PC-9 (cell line): ENCODE results near the gene PPP2R2C. TPM values are rescaled to one million over a fixed set of nuclear protein-coding genes. Genes with fewer than 3 reads are reported as not detected.

Experiments used
- BruUV-seq: library from RNA; stranded (reverse); fragments of 400-500 nt; replicated peaks from 2 replicates; lab custom pipeline; 2021; lab: Mats Ljungman, UMichigan
- CTCF ChIA-PET: fragments of 300-600 bp; sonication (Branson Sonifier 250); formaldehyde crosslinking; loops from one replicate; lab custom pipeline; 2022; ENCODE audit warnings: antibody characterized with exemption; lab: Charles Lee
- POLR2A ChIA-PET: fragments of 300-600 bp; sonication (Branson Sonifier 250); formaldehyde crosslinking; loops from one replicate; lab custom pipeline; 2022; ENCODE audit warnings: antibody characterized with exemption; ENCODE audit not compliant: unreplicated experiment; lab: Charles Lee
- DNase-seq, 2 experiments: peaks; one replicate each; pipeline versions ENCODE4 v3.0.0 to v3.0.0-alpha.2; 2015 to 2022; ENCODE audit warnings: mixed read lengths in 1 of 2
- H2AFZ ChIP-seq: fragments of 200-600 bp; sonication (generic); 2 replicates; pipeline ENCODE4 v1.8.1; 2017; ENCODE audit warnings: antibody characterized with exemption
- H3F3A ChIP-seq: fragments of 200-600 bp; sonication (generic); 2 replicates; pipeline ENCODE4 v1.8.1; 2017; ENCODE audit warnings: antibody characterized with exemption, mild to moderate bottlenecking, low read depth; ENCODE audit not compliant: insufficient read depth
- H3K27ac ChIP-seq: fragments of 200-600 bp; sonication (generic); 2 replicates; pipeline ENCODE4 v1.6.1; 2016; ENCODE audit warnings: mixed run types
- H3K27me3 ChIP-seq: fragments of 200-600 bp; sonication (generic); 2 replicates; pipeline ENCODE4 v1.6.1; 2016; ENCODE audit warnings: low read depth, mixed run types; ENCODE audit not compliant: insufficient read depth
- H3K36me3 ChIP-seq: fragments of 200-600 bp; sonication (generic); 2 replicates; pipeline ENCODE4 v1.6.1; 2016; ENCODE audit warnings: low read depth, mixed run types
- H3K4me1 ChIP-seq: fragments of 200-600 bp; sonication (generic); replicated peaks from 2 replicates; pipeline ENCODE4 v1.6.1; 2016; ENCODE audit warnings: mixed run types; ENCODE audit not compliant: insufficient read depth
- H3K4me2 ChIP-seq: fragments of 200-600 bp; sonication (generic); 2 replicates; pipeline ENCODE4 v1.6.1; 2017; ENCODE audit warnings: mixed run types
- H3K4me3 ChIP-seq: fragments of 200-600 bp; sonication (generic); 2 replicates; pipeline ENCODE4 v1.6.1; 2016; ENCODE audit warnings: mixed run types
- H3K79me2 ChIP-seq: fragments of 200-600 bp; sonication (generic); 2 replicates; pipeline ENCODE4 v1.6.1; 2017; ENCODE audit warnings: low read depth, mixed run types
- H3K9me2 ChIP-seq: fragments of 200-600 bp; sonication (generic); 2 replicates; pipeline ENCODE4 v1.8.1; 2017; ENCODE audit warnings: mild to moderate bottlenecking; ENCODE audit not compliant: insufficient read depth
- H3K9me3 ChIP-seq: fragments of 200-600 bp; sonication (generic); 2 replicates; pipeline ENCODE4 v1.8.1; 2016; ENCODE audit warnings: low read depth; ENCODE audit not compliant: insufficient read depth
- H4K20me1 ChIP-seq: fragments of 200-600 bp; sonication (generic); 2 replicates; pipeline ENCODE4 v1.8.1; 2017; ENCODE audit not compliant: insufficient read depth
- EZH2 ChIP-seq: fragments of 200-600 bp; sonication (generic); IDR thresholded peaks from 2 replicates; pipeline ENCODE4 v1.8.0; 2017; ENCODE audit warnings: antibody characterized with exemption, low read depth
- intact Hi-C: fragments of 100-400 bp; cut with micrococcal nuclease; formaldehyde crosslinking; loops from one replicate; pipeline ENCODE4 v1.10.0; 2022; ENCODE audit not compliant: unreplicated experiment
- total RNA-seq: library from RNA; stranded (reverse); gene quantifications from 2 replicates; pipeline ENCODE4 v1.2.3, GENCODE V29; 2021
- TF ChIP-seq, protein P1 (sequence below): fragments of 200-600 bp; sonication (generic); conservative IDR thresholded peaks from 2 replicates; pipeline ENCODE4 v1.6.1; 2017; ENCODE audit warnings: mixed run types, antibody characterized with exemption, mild to moderate bottlenecking, moderate library complexity

PPP2R2C gene
- total RNA-seq, 1 experiment from 2014 or later: 40.9 TPM

DNA sequence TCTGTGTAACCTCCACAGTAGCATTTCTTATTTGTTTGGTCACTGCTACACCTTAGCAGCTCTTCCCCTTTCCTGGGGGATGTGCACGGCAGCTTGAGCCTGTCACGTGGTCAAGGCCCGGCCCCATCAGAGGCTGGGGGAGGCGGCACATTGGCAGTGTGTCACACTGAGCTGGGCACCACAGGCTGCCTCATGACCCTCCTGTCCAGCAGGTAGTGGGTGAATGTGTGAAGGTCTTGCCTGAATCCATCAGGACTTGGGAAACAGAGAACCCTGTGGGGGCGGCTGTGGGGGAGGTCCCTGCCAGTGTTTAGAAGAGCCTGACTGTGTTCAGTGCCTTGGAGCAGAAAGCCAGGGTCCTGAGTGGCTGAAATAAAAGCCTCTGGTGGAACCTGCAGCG is 169.5 kb downstream of the PPP2R2C start:
- no peak for DNase-seq
- BruUV-seq: no TSS peak
- H3K27ac ChIP-seq: no peak overlapping the region
- H3K4me1 ChIP-seq: no peaks in the 10 kb centered on the region
- no peak overlapping the region for H3K4me3 ChIP-seq
- intact Hi-C loops: no loop called here
- H3K9me2 ChIP-seq: no peaks in the 10 kb centered on the region
- H4K20me1 ChIP-seq: no peaks in the 10 kb centered on the region
- H3F3A ChIP-seq: no peaks in the 10 kb centered on the region
- H3K9me3 ChIP-seq: no peaks in the 10 kb centered on the region
- H3K4me2 ChIP-seq: no peak overlapping the region
- TF ChIP-seq EZH2: no peak
- TF ChIP-seq, protein P1, sequence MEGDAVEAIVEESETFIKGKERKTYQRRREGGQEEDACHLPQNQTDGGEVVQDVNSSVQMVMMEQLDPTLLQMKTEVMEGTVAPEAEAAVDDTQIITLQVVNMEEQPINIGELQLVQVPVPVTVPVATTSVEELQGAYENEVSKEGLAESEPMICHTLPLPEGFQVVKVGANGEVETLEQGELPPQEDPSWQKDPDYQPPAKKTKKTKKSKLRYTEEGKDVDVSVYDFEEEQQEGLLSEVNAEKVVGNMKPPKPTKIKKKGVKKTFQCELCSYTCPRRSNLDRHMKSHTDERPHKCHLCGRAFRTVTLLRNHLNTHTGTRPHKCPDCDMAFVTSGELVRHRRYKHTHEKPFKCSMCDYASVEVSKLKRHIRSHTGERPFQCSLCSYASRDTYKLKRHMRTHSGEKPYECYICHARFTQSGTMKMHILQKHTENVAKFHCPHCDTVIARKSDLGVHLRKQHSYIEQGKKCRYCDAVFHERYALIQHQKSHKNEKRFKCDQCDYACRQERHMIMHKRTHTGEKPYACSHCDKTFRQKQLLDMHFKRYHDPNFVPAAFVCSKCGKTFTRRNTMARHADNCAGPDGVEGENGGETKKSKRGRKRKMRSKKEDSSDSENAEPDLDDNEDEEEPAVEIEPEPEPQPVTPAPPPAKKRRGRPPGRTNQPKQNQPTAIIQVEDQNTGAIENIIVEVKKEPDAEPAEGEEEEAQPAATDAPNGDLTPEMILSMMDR: no peak
- no peak overlapping the region for H2AFZ ChIP-seq
- POLR2A ChIA-PET: no interaction called here
- no peaks in the 10 kb centered on the region for H3K27me3 ChIP-seq
- no peaks in the 10 kb centered on the region for H3K79me2 ChIP-seq
- H3K36me3 ChIP-seq: no peaks in the 10 kb centered on the region
- CTCF ChIA-PET: no interaction called here

DNA sequence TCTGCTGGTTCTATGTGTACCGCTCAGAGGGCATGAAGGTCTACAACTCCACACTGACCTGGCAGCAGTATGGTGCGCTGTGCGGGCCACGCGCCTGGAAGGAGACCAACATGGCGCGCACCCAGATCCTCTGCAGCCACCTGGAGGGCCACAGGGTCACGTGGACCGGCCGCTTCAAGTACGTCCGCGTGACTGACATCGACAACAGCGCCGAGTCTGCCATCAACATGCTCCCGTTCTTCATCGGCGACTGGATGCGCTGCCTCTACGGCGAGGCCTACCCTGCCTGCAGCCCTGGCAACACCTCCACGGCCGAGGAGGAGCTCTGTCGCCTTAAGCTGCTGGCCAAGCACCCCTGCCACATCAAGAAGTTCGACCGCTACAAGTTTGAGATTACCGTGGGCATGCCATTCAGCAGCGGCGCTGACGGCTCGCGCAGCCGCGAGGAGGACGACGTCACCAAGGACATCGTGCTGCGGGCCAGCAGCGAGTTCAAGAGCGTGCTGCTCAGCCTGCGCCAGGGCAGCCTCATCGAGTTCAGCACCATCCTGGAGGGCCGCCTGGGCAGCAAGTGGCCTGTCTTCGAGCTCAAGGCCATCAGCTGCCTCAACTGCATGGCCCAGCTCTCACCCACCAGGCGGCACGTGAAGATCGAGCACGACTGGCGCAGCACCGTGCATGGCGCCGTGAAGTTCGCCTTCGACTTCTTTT is 170.5 kb downstream of the PPP2R2C start:
- no peaks in the 10 kb centered on the region for H3K36me3 ChIP-seq
- H3K79me2 ChIP-seq: no peaks in the 10 kb centered on the region
- H3K9me2 ChIP-seq: no peaks in the 10 kb centered on the region
- BruUV-seq: no TSS peak
- DNase-seq: no peak
- no peaks in the 10 kb centered on the region for H3K27me3 ChIP-seq
- H4K20me1 ChIP-seq: no peaks in the 10 kb centered on the region
- H2AFZ ChIP-seq: no peak overlapping the region
- H3K4me2 ChIP-seq: no peak overlapping the region
- intact Hi-C loops: no loop called here
- POLR2A ChIA-PET: no interaction called here
- TF ChIP-seq EZH2: no peak
- no peaks in the 10 kb centered on the region for H3F3A ChIP-seq
- CTCF ChIA-PET: no interaction called here
- H3K27ac ChIP-seq: no peak overlapping the region
- H3K4me1 ChIP-seq: no peaks in the 10 kb centered on the region
- no peak overlapping the region for H3K4me3 ChIP-seq
- no peaks in the 10 kb centered on the region for H3K9me3 ChIP-seq

DNA sequence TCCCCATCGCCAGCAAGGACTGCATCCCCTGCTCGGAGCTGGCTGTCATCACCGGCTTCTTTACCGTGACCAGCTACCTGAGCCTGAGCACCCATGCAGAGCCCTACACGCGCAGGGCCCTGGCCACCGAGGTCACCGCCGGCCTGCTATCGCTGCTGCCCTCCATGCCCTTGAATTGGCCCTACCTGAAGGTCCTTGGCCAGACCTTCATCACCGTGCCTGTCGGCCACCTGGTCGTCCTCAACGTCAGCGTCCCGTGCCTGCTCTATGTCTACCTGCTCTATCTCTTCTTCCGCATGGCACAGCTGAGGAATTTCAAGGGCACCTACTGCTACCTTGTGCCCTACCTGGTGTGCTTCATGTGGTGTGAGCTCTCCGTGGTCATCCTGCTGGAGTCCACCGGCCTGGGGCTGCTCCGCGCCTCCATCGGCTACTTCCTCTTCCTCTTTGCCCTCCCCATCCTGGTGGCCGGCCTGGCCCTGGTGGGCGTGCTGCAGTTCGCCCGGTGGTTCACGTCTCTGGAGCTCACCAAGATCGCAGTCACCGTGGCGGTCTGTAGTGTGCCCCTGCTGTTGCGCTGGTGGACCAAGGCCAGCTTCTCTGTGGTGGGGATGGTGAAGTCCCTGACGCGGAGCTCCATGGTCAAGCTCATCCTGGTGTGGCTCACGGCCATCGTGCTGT is 171.2 kb downstream of the PPP2R2C start:
- Histone ChIP-seq H3K79me2 (no peaks in the 10 kb centered on the region), H2AFZ (no peak overlapping the region), H3K27me3 (no peaks in the 10 kb centered on the region), H3K4me2 (no peak overlapping the region), H3K36me3 (no peaks in the 10 kb centered on the region), H3F3A (no peaks in the 10 kb centered on the region), H4K20me1 (no peaks in the 10 kb centered on the region), H3K4me3 (no peak overlapping the region), H3K9me3 (no peaks in the 10 kb centered on the region), H3K27ac (no peak overlapping the region), H3K4me1 (no peaks in the 10 kb centered on the region), H3K9me2 (no peaks in the 10 kb centered on the region)
- DNase-seq: no peak
- TF ChIP-seq EZH2: no peak
- TF ChIP-seq, protein P1: no peak
- intact Hi-C loops: no loop called here
- POLR2A ChIA-PET: no interaction called here
- CTCF ChIA-PET: no interaction called here
- BruUV-seq: no TSS peak
